ENCODE measurements around the gene ABCA9. TPM values are rescaled to one million over a fixed set of nuclear protein-coding genes. Genes with fewer than 3 reads are reported as not detected.

ABCA9 gene
- polyA plus RNA-seq, 3 donors: 1.6 to 2.4 (median 1.9) TPM

GRCh38 chr17:69067274-69068047 is 6.7 kb upstream of the ABCA9 start:
- no peak for DNase-seq (ENCODE audit: low read depth in 3 of 3, low spot score in 2 of 3)

- no peak for DNase-seq (ENCODE audit: low read depth in 3 of 3, low spot score in 2 of 3)
Measured at GRCh38 chr17:69066482-69066881, 5.8 kb upstream of the ABCA9 start.

GRCh38 chr17:69065113-69065512 is 4.4 kb upstream of the ABCA9 start:
- DNase-seq (ENCODE audit: low read depth in 3 of 3, low spot score in 2 of 3): no peak

DNA sequence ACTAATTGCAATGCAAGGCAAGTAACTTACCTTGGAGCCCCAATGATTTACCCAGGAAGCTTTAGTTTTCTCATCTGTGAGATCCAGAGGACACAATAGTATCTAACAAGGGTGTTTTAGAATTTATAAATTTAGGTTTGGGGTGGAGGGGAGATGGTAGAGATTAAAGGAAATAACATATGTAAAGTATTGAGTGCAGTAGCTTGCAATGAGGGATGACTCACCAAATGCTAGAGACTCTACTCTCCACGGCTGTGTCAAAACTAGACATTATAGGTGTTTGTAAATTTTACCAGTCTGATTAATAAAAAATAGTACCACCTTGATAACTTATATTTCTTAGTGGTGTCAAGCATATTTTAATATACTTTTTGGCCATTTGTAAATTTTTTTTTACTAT is 3.7 kb upstream of the ABCA9 start:
- DNase-seq (ENCODE audit: low read depth in 3 of 3, low spot score in 2 of 3): no peak

GRCh38 chr17:69064001-69064400 is 3.3 kb upstream of the ABCA9 start:
- no peak for DNase-seq (ENCODE audit: low read depth in 3 of 3, low spot score in 2 of 3)

- DNase-seq (ENCODE audit: low read depth in 3 of 3, low spot score in 2 of 3): no peak
Measured at GRCh38 chr17:69062860-69063581, 2.3 kb upstream of the ABCA9 start.

DNA sequence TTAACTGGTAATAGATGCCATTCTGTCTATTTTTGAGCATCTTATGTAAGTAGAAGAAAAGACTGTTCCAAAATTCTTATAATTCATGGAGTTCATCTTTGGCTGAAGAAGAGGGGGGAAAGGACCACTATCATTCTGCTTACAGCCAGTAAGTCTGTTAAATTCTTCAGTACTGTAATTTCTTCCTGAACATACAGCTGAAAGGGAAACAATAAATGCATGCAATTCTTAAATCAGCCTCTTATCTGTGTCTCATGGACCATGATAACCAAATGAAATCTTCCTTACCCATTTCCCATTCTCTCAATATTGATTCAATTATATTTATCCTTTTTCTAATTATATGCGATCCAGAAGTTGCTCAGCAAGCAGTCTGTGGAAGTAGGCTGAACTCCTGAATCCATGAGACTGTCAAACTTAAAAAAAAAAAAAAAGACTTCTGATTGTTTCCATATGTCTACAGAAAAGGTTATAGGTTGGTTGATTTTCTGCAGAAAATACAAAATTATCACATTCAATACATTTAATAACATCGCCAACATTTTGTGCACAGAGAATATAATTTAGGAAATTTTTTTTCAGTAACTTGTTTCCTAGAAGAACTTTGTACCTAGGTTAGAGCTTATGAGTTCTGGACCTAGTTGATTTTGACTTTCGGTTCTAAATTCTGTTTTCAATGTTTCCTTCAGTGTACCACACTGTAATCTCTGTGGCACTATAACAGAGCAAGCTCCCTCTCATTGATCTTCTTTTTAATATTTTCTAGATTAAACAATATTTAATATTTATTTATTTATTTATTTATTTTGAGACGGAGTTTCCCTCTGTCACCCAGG is 1.2 kb upstream of the ABCA9 start:
- no peak for DNase-seq (ENCODE audit: low read depth in 3 of 3, low spot score in 2 of 3)

GRCh38 chr17:69059458-69060175 is 1.1 kb downstream of the ABCA9 start:
- DNase-seq (ENCODE audit: low read depth in 3 of 3, low spot score in 2 of 3): no peak

- DNase-seq (ENCODE audit: low read depth in 3 of 3, low spot score in 2 of 3): no peak
Measured at GRCh38 chr17:69058165-69058564, 2.6 kb downstream of the ABCA9 start.

- no peak for DNase-seq (ENCODE audit: low read depth in 3 of 3, low spot score in 2 of 3)
Measured at GRCh38 chr17:69057280-69057679, 3.4 kb downstream of the ABCA9 start.

DNA sequence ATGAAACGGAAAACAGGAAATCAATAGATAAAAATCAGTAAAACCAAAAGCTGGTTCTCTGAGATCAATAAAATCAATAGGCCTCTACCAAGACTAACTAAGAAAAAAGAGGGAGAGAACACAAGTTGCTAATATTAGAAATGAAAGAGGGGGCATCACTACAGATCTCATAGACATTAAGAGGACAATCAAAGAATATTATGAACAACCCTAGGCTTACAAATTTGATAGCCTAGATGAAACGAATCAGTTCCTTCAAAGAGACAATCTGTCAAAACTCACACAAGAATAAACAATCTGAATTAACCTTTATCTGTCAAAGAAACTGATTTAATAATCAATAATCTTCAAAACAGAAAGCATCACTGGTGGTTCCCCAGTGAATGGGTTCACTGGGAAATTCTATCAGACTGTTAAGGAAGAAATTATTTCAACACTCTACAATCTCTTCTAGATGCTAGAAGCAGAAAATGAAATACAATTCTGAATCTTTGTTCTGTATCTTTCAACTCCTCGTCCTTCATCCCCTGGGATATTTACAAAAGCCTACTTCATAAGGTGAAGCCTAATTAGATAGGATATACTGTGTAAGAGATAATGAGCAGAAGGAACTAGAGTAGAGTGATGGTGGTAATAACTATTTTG is 4.4 kb downstream of the ABCA9 start:
- DNase-seq (ENCODE audit: low read depth in 3 of 3, low spot score in 2 of 3): no peak

- no peak for DNase-seq (ENCODE audit: low read depth in 3 of 3, low spot score in 2 of 3)
Measured at GRCh38 chr17:69055334-69055733, 5.4 kb downstream of the ABCA9 start.

DNA sequence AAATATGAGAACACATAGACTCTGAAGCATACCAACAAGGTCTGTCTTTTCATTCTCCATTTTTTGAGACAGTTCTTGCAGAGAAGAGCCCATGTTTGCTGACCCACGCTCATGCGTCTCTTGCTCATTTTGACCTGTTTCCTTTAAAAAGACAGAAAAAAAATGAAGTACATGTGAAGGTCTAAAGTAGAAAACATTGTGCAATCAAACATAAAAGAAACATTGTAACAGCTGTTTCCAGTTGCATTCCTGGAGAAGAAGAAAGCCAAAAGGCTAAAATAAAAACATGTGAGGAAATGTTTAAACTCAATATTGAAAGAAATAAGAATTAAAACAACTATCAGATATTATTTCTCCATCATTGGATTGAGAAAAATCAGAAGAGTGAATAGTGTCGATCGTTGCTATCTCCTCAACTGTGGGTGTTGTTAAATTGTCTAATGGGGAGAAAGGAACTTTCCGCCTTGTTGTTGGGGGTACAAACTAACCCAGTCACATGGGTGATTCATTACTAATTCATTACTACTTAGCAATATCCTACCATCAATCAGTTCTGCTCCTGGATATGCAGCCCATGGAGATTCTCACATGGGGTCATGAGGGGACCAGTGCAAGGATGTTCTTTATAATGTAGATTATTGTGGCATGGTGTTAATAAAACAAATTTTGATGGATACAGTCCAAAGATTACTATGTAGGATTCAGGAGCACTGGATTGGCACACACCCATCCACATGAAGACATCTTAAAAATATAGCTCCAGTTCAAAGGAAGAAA is 9.5 kb downstream of the ABCA9 start:
- no peak for DNase-seq (ENCODE audit: low read depth in 3 of 3, low spot score in 2 of 3)

DNA sequence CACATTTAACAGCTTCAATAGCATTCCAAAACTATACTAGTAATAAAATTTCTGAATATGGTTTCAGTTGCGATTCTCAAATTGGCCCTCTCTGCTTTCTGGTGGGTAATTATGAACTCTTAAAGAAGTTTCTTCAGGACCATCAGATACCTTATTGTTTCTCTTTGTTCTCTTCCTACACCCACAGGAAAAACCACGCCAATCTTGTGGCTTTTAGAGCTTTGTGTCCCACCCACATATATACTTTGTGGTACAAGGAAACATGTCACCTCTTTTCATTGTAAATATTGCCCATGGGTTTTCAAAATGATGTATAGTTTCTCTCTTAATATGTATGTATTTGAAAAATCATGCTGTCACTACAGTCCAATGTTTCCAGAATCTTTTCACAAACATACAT is 12.1 kb downstream of the ABCA9 start:
- DNase-seq (ENCODE audit: low read depth in 3 of 3, low spot score in 2 of 3): no peak

DNA sequence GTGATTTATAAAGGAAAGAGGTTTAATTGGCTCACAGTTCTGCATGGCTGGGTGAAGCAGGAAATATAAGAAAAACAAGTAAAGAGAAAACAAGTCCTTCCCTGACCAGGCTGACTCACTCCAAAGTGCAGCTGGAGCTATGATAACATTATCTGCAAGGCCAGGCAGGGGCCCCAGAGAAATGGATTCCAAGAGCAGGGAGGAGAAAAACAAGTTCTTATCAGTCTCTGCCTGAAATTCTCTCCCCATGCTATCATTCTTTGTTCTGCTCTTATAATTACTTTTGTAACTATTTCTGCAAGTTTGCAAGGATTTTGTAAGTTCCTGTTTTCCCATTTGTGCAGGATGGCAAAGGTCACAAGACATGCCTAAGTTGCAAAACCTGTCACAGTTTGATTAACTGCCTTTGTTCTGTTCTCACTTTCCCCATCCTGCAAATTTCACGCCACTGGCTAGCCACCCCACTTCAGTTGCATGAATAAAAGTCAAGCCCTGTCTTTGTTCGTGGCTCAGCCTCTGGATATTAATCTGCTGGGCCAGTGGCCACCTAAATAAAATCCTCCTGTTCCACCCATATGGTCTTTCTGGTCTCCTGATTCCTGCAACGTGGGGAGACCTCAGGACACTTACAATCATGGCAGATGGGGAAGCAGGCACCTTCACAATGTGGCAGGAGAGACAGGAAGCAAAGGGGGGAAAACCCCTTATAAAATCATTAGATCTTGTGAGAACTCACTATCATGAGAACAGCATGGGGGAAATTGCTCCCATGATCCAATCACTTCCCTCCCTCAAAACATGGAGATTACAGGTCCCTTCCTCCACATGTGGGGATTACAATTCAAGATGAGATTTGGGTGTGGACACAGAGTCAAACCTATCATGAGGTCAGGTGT is 13.1 kb downstream of the ABCA9 start:
- DNase-seq (ENCODE audit: low read depth in 3 of 3, low spot score in 2 of 3): no peak

DNA sequence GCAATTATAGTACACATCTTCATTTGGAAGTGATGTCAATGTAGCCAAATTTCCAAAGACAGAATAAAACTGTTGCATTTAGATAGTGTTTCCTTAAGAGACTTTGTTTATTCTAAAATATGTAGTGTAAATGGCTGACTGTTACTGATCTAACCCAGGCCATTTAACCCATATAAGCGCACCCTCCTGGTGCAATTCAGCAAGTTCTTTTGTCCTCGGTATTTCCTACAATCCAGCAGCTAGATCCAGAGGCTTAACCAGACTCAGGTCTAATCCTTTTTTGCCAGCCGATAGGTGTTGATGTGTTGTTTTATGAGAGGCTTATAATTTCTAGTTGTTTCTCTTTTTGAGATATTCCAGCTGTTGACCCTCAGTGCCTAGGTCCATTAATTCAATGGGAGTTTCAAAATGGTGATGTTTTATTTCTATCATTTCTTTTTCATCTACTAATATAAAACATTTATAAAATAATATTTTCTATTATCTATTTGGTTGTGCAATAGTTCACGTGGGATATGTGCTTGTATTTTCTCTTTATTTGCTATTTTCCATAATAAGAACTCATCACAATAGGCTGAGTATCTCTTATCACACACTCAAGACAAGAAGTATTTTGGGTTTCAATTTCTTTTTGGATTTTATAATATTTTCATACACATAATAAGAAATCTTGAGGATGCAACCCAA is 14.5 kb downstream of the ABCA9 start:
- DNase-seq (ENCODE audit: low read depth in 3 of 3, low spot score in 2 of 3): no peak

- no peak for DNase-seq (ENCODE audit: low read depth in 3 of 3, low spot score in 2 of 3)
Measured at GRCh38 chr17:69045646-69046045, 15.1 kb downstream of the ABCA9 start.

DNA sequence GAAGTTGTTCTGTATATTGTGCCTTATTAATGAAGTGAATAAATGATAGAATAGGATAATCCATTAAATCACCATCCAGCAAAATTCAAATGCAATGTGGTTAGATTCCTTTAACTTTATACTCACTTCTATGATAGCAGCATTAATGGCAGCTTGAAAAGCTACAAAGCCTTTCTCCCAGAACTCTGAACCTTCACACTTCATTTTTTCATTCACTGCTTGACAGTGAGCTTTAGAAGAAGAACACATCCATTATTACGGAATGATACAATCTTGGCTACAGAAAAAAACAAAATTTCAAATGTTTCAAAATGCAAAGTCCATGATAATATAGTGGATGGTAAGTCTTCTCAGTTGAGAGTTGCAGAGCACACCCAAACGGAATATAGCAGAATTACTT is 16.4 kb downstream of the ABCA9 start:
- DNase-seq (ENCODE audit: low read depth in 3 of 3, low spot score in 2 of 3): no peak

Measured in right renal cortex interstitium (tissue), 3 donors.